KMS-11 (cell line): ENCODE measurements around the gene ZBTB44.
A peak's percentile ranks its signal among the peaks of the same experiment; 100 is the strongest.
"Not testable (repeated sequence)": the region's sequence is repeated elsewhere in the genome, so short reads cannot be mapped to it uniquely, and the experiment has no call there.

Experiments used
- H2AFZ ChIP-seq: fragments of 200-600 bp; sonication (generic); 2 replicates; pipeline ENCODE4 v1.6.1; 2016; ENCODE audit warnings: antibody characterized with exemption, mixed run types, low read depth
- H3K27ac ChIP-seq: fragments of 200-600 bp; sonication (generic); 2 replicates; pipeline ENCODE4 v1.6.1; 2016; ENCODE audit warnings: mild to moderate bottlenecking, mixed run types
- H3K27me3 ChIP-seq: fragments of 200-600 bp; sonication (generic); 2 replicates; pipeline ENCODE4 v1.6.1; 2017; ENCODE audit warnings: mild to moderate bottlenecking, low read depth, mixed run types, moderate library complexity; ENCODE audit not compliant: insufficient read depth
- H3K36me3 ChIP-seq: fragments of 200-600 bp; sonication (generic); 2 replicates; pipeline ENCODE4 v1.6.1; 2017; ENCODE audit warnings: mild to moderate bottlenecking, mixed run types; ENCODE audit not compliant: insufficient read depth
- H3K4me1 ChIP-seq: fragments of 200-600 bp; sonication (generic); 2 replicates; pipeline ENCODE4 v1.6.1; 2016; ENCODE audit warnings: mild to moderate bottlenecking, low read depth, mixed run types; ENCODE audit not compliant: poor library complexity, severe bottlenecking
- H3K4me2 ChIP-seq: fragments of 200-600 bp; sonication (generic); 2 replicates; pipeline ENCODE4 v1.7.0; 2016; ENCODE audit warnings: mild to moderate bottlenecking, mixed run types
- H3K4me3 ChIP-seq: fragments of 200-600 bp; sonication (generic); IDR thresholded peaks from 2 replicates; pipeline ENCODE4 v1.6.1; 2017; ENCODE audit warnings: low read depth, low read length, mixed read lengths; ENCODE audit not compliant: insufficient read depth
- H3K79me2 ChIP-seq: fragments of 200-600 bp; sonication (generic); 2 replicates; pipeline ENCODE4 v1.6.1; 2016; ENCODE audit warnings: low read depth, mixed run types; ENCODE audit not compliant: insufficient read depth
- H3K9ac ChIP-seq: fragments of 200-600 bp; sonication (generic); 2 replicates; pipeline ENCODE4 v1.6.1; 2016; ENCODE audit warnings: mild to moderate bottlenecking, mixed run types
- H4K20me1 ChIP-seq: fragments of 200-600 bp; sonication (generic); 2 replicates; pipeline ENCODE4 v1.6.1; 2016; ENCODE audit warnings: mild to moderate bottlenecking, mixed run types; ENCODE audit not compliant: insufficient read depth
- CTCF ChIP-seq: fragments of 200-600 bp; sonication (generic); conservative IDR thresholded peaks from 2 replicates; pipeline ENCODE4 v1.6.1; 2017; ENCODE audit warnings: low read depth, mild to moderate bottlenecking, antibody characterized with exemption, low read length, moderate library complexity, mixed read lengths

Gene ZBTB44

GRCh38 chr11:130243816-130244215 is 70.9 kb downstream of the ZBTB44 start:
- Histone ChIP-seq H3K9ac (no peak overlapping the region), H3K79me2 (no peaks in the 10 kb centered on the region), H3K36me3 (no peaks in the 10 kb centered on the region), H4K20me1 (no peaks in the 10 kb centered on the region), H3K4me1 (peaks cover 11% of the 10 kb centered on the region), H3K4me3 (no peak overlapping the region), H3K27me3 (no peaks in the 10 kb centered on the region), H2AFZ (no peak overlapping the region), H3K27ac (peak overlapping the region; percentile 15; the same call in 1 of the 2 replicates), H3K4me2 (peak overlapping the region; percentile 48)
- no peak for TF ChIP-seq CTCF

- Histone ChIP-seq H3K79me2 (no peaks in the 10 kb centered on the region), H3K4me1 (peaks cover 11% of the 10 kb centered on the region), H3K4me2 (no peak overlapping the region), H2AFZ (no peak overlapping the region), H4K20me1 (no peaks in the 10 kb centered on the region), H3K27me3 (no peaks in the 10 kb centered on the region), H3K9ac (no peak overlapping the region), H3K36me3 (no peaks in the 10 kb centered on the region), H3K27ac (no peak overlapping the region), H3K4me3 (no peak overlapping the region)
- TF ChIP-seq CTCF, result no peak
Observed at GRCh38 chr11:130241713-130242112, 73.0 kb downstream of the ZBTB44 start.

GRCh38 chr11:130237282-130238006 is 77.3 kb downstream of the ZBTB44 start:
- no peak overlapping the region for H3K4me2 ChIP-seq
- H3K27ac ChIP-seq, result no peak overlapping the region
- H3K79me2 ChIP-seq, result no peaks in the 10 kb centered on the region
- H3K36me3 ChIP-seq, result no peaks in the 10 kb centered on the region
- no peak overlapping the region for H3K9ac ChIP-seq
- no peak overlapping the region for H3K4me3 ChIP-seq
- TF ChIP-seq CTCF, result no peak
- H3K4me1 ChIP-seq, result no peaks in the 10 kb centered on the region
- no peaks in the 10 kb centered on the region for H3K27me3 ChIP-seq
- H2AFZ ChIP-seq, result no peak overlapping the region
- H4K20me1 ChIP-seq, result no peaks in the 10 kb centered on the region

- Histone ChIP-seq H3K9ac (no peak overlapping the region), H3K79me2 (no peaks in the 10 kb centered on the region), H3K4me1 (no peaks in the 10 kb centered on the region), H3K4me3 (no peak overlapping the region), H3K36me3 (no peaks in the 10 kb centered on the region), H3K4me2 (no peak overlapping the region), H2AFZ (no peak overlapping the region), H3K27ac (no peak overlapping the region), H4K20me1 (no peaks in the 10 kb centered on the region), H3K27me3 (no peaks in the 10 kb centered on the region)
- TF ChIP-seq CTCF, result no peak
Observed at GRCh38 chr11:130234315-130234714, 80.4 kb downstream of the ZBTB44 start.

- not testable (repeated sequence) for H4K20me1 ChIP-seq, H3K27ac ChIP-seq, H3K79me2 ChIP-seq, H3K4me2 ChIP-seq, H3K4me1 ChIP-seq, H3K27me3 ChIP-seq, H2AFZ ChIP-seq, H3K9ac ChIP-seq, H3K36me3 ChIP-seq, H3K4me3 ChIP-seq
Observed at GRCh38 chr11:130233888-130234287, 80.8 kb downstream of the ZBTB44 start.

GRCh38 chr11:130233486-130233885 is 81.2 kb downstream of the ZBTB44 start:
- not testable (repeated sequence) for H3K4me2 ChIP-seq, H3K79me2 ChIP-seq, H3K27me3 ChIP-seq, H3K9ac ChIP-seq, H4K20me1 ChIP-seq, H3K4me1 ChIP-seq, H3K4me3 ChIP-seq, H2AFZ ChIP-seq, H3K36me3 ChIP-seq, H3K27ac ChIP-seq
